H7 (cell line): ENCODE measurements around the gene PKN1. TPM values are rescaled to one million over a fixed set of nuclear protein-coding genes. Genes with fewer than 3 reads are reported as not detected.
"Not testable (repeated sequence)": the region's sequence is repeated elsewhere in the genome, so short reads cannot be mapped to it uniquely, and the experiment has no call there.

Source experiments
- DNase-seq: peaks from one replicate; pipeline ENCODE4 v3.0.0; 2012
- H3K27me3 ChIP-seq: 2 replicates; pipeline ENCODE4 v1.6.0; 2011; ENCODE audit warnings: mild to moderate bottlenecking, low read length; ENCODE audit not compliant: control insufficient read depth, insufficient read depth
- H3K36me3 ChIP-seq: replicated peaks from 2 replicates; pipeline ENCODE4 v1.5.1; 2011; ENCODE audit warnings: low read length; ENCODE audit not compliant: control insufficient read depth, insufficient read depth
- H3K4me3 ChIP-seq: 2 replicates; pipeline ENCODE4 v1.5.1; 2011; ENCODE audit warnings: low read depth, mild to moderate bottlenecking, control low read depth, low read length, moderate library complexity; ENCODE audit not compliant: insufficient read depth
- total RNA-seq: library from RNA; depleted of rRNA; stranded (reverse); fragments of >200 nt; shearing (Covaris generic); gene quantifications from 2 replicates; pipeline ENCODE4 v1.2.3, GENCODE V29; 2014

Gene PKN1
- total RNA-seq, 1 experiment from 2014 or later = 108 TPM

- Histone ChIP-seq H3K36me3 (no peaks in the 10 kb centered on the region; the same call in 1 of the 2 replicates), H3K27me3 (no peaks in the 10 kb centered on the region), H3K4me3 (no peak overlapping the region)
- DNase-seq = peak; percentile 19
Observed at GRCh38 chr19:14402332-14403144, 30.6 kb upstream of the PKN1 start.

GRCh38 chr19:14403145-14403930 lies 29.8 kb upstream of the PKN1 start:
- DNase-seq, H3K4me3 ChIP-seq: not testable (repeated sequence)

GRCh38 chr19:14404312-14404711 lies 28.8 kb upstream of the PKN1 start:
- H3K4me3 ChIP-seq = no peak overlapping the region
- H3K36me3 ChIP-seq = peaks cover 11% of the 10 kb centered on the region
- no peak for DNase-seq
- H3K27me3 ChIP-seq = no peaks in the 10 kb centered on the region

More at GRCh38 chr19:14403145-14403930, 29.8 kb upstream of the PKN1 start:
- H3K36me3 ChIP-seq, H3K27me3 ChIP-seq: not testable (repeated sequence)

GRCh38 chr19:14405380-14405757 lies 27.7 kb upstream of the PKN1 start:
- Histone ChIP-seq H3K27me3 (no peaks in the 10 kb centered on the region), H3K36me3 (peaks cover 21% of the 10 kb centered on the region), H3K4me3 (peak overlapping the region; percentile 41)
- peak; percentile 81 for DNase-seq

GRCh38 chr19:14405758-14406644 lies 27.1 kb upstream of the PKN1 start:
- peak overlapping the region; percentile 41 for H3K4me3 ChIP-seq
- peaks cover 27% of the 10 kb centered on the region for H3K36me3 ChIP-seq
- peak; percentile 100 for DNase-seq
- H3K27me3 ChIP-seq = no peaks in the 10 kb centered on the region

GRCh38 chr19:14406645-14407401 lies 26.3 kb upstream of the PKN1 start:
- no peaks in the 10 kb centered on the region for H3K27me3 ChIP-seq
- peaks cover 34% of the 10 kb centered on the region for H3K36me3 ChIP-seq
- no peak overlapping the region for H3K4me3 ChIP-seq
- DNase-seq = peak; percentile 54

- H3K27me3 ChIP-seq = no peaks in the 10 kb centered on the region
- DNase-seq = peak; percentile 41
- no peak overlapping the region for H3K4me3 ChIP-seq
- peaks cover 38% of the 10 kb centered on the region for H3K36me3 ChIP-seq
Observed at GRCh38 chr19:14407605-14408484, 25.3 kb upstream of the PKN1 start.

GRCh38 chr19:14408491-14409145 lies 24.5 kb upstream of the PKN1 start:
- no peak overlapping the region for H3K4me3 ChIP-seq
- no peaks in the 10 kb centered on the region for H3K27me3 ChIP-seq
- peak; percentile 32 for DNase-seq
- peaks cover 41% of the 10 kb centered on the region for H3K36me3 ChIP-seq

- H3K36me3 ChIP-seq = peaks cover 43% of the 10 kb centered on the region
- H3K4me3 ChIP-seq = no peak overlapping the region
- DNase-seq = peak; percentile 36
- no peaks in the 10 kb centered on the region for H3K27me3 ChIP-seq
Observed at GRCh38 chr19:14409146-14410023, 23.7 kb upstream of the PKN1 start.

- H3K27me3 ChIP-seq = no peaks in the 10 kb centered on the region
- no peak overlapping the region for H3K4me3 ChIP-seq
- H3K36me3 ChIP-seq = peaks cover 43% of the 10 kb centered on the region
- peak; percentile 45 for DNase-seq
Observed at GRCh38 chr19:14410091-14411051, 22.7 kb upstream of the PKN1 start.
